Measurements from ENCODE around the gene SOD3.

DNA sequence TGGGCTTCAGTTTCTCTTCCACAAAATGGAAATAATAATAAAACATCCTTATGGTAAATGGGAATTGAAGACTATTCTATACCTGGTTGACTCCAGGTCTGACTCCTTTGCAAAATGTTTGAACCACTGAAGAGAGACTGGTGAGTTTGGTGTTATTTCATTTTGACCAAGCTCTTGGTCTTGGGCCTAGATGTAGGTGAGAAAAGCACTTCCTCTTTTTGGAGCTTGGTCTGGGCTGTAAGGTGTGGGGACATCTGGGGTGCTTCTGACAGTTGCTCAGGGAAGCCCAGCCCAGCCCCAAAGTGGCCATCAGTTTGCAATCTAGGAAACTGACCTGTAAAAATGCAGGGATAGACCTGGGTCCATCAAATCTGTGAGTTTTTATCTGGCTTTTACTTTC lies 26.8 kb upstream of the SOD3 start:
- TF ChIP-seq, protein P1, sequence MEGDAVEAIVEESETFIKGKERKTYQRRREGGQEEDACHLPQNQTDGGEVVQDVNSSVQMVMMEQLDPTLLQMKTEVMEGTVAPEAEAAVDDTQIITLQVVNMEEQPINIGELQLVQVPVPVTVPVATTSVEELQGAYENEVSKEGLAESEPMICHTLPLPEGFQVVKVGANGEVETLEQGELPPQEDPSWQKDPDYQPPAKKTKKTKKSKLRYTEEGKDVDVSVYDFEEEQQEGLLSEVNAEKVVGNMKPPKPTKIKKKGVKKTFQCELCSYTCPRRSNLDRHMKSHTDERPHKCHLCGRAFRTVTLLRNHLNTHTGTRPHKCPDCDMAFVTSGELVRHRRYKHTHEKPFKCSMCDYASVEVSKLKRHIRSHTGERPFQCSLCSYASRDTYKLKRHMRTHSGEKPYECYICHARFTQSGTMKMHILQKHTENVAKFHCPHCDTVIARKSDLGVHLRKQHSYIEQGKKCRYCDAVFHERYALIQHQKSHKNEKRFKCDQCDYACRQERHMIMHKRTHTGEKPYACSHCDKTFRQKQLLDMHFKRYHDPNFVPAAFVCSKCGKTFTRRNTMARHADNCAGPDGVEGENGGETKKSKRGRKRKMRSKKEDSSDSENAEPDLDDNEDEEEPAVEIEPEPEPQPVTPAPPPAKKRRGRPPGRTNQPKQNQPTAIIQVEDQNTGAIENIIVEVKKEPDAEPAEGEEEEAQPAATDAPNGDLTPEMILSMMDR (IDR thresholded peaks at IDR 0.05) = no peak
- no peak for TF ChIP-seq POLR2A (IDR thresholded peaks at IDR 0.05)
